ENCODE measurements around the gene TRIP12. TPM values are rescaled to one million over a fixed set of nuclear protein-coding genes. Genes with fewer than 3 reads are reported as not detected.

The TRIP12 gene
- total RNA-seq: 100 to 1,000 TPM; 151 to 178 TPM
- 111 TPM for polyA plus RNA-seq (2013, experiment 1 of 2)
- 127 TPM for polyA plus RNA-seq (2013, experiment 2 of 2)
- total RNA-seq: 175 to 711 (median 367) reads per million in 172 experiments

- H3K4me3 Mint-ChIP-seq: peak within 1 kb of the TSS; percentile 98
- H3K4me1 Mint-ChIP-seq (ENCODE audit: low read depth): peaks cover 55% of the 10 kb centered on the region
- CTCF ChIA-PET: interaction anchor here (0.9 to 2.0 kb wide), 3 partner anchors 9 to 121 kb away, joined by 3 to 9 read pairs (median 8); no protein-coding TSS in a partner anchor
- Histone ChIP-seq H3K4me1 (ENCODE audit: insufficient read depth, low read length) (peaks cover 28% of the 10 kb centered on the region), H3K27ac (ENCODE audit: low read depth in 1 of 2, low read length in 2 of 2) (peak within 1 kb of the TSS; percentile 97 to 98), H3K36me3 (ENCODE audit: insufficient read depth, low read length) (peaks cover 7% of the 10 kb centered on the region), H3K27me3 (ENCODE audit: control insufficient read depth in 1 of 2, insufficient read depth in 2 of 2, low read length in 2 of 2) (no peaks in the 10 kb centered on the region), H3K4me3 (ENCODE audit: low read length) (peak within 1 kb of the TSS; percentile 85), H3K9me3 (ENCODE audit: control insufficient read depth in 1 of 2, insufficient read depth in 1 of 2, low read length in 2 of 2) (no peaks in the 10 kb centered on the region)
- ATAC-seq (ENCODE audit: poor library complexity) (peak; percentile 74), DNase-seq (peak; percentile 77 to 95 (median 86))
- H3K9me3 Mint-ChIP-seq: no peaks in the 10 kb centered on the region
- intact Hi-C loops (cut with DNase I, micrococcal nuclease): loop anchor here (5.0 to 10.0 kb wide), 4 partner anchors 70 to 1863 kb away; partner anchors contain the start of genes COPS7B (in 1 of the 2), PDE6D (in 1 of the 2) and SP110 (in 1 of the 2)
- peak within 1 kb of the TSS; percentile 95 for H3K27ac Mint-ChIP-seq
- peaks cover 5% of the 10 kb centered on the region for H3K27me3 Mint-ChIP-seq
- TF ChIP-seq CTCF (IDR thresholded peaks at IDR 0.05): no peak
- peaks cover 49% of the 10 kb centered on the region for H3K36me3 Mint-ChIP-seq (ENCODE audit: low read depth)
- POLR2A ChIA-PET: interaction anchor here (0.7 to 2.4 kb wide), 22 partner anchors 8 to 1543 kb away, joined by 3 to 22 read pairs (median 4); partner anchors contain the start of genes NCL, SP110 and SP140L
Observed at GRCh38 chr2:229921892-229922448, at the start of gene TRIP12. TSS of gene TRIP12 (minus strand) at chr2:229922009. CDS start at chr2:229880079, 41,930 bp downstream.

GRCh38 chr2:229971298-229971790 is 49.5 kb upstream of the TRIP12 start:
- no peaks in the 10 kb centered on the region for H3K27me3 ChIP-seq (ENCODE audit: control insufficient read depth in 1 of 2, insufficient read depth in 2 of 2, low read length in 2 of 2)
- Mint-ChIP-seq H3K27ac (no peak overlapping the region), H3K4me3 (no peak overlapping the region), H3K4me1 (ENCODE audit: low read depth) (no peaks in the 10 kb centered on the region), H3K27me3 (no peaks in the 10 kb centered on the region), H3K9me3 (no peaks in the 10 kb centered on the region), H3K36me3 (ENCODE audit: low read depth) (no peaks in the 10 kb centered on the region)
- POLR2A ChIA-PET: no interaction called here
- ATAC-seq (ENCODE audit: poor library complexity) (no peak), DNase-seq (no peak)
- H3K4me3 ChIP-seq (ENCODE audit: low read length): no peak overlapping the region
- no peak for TF ChIP-seq CTCF (IDR thresholded peaks at IDR 0.05)
- no peaks in the 10 kb centered on the region for H3K4me1 ChIP-seq (ENCODE audit: insufficient read depth, low read length)
- H3K9me3 ChIP-seq (ENCODE audit: control insufficient read depth in 1 of 2, insufficient read depth in 1 of 2, low read length in 2 of 2): no peaks in the 10 kb centered on the region
- CTCF ChIA-PET: no interaction called here
- intact Hi-C loops (cut with DNase I, micrococcal nuclease): no loop called here
- H3K36me3 ChIP-seq (ENCODE audit: insufficient read depth, low read length): no peaks in the 10 kb centered on the region
- no peak overlapping the region for H3K27ac ChIP-seq (ENCODE audit: low read depth in 1 of 2, low read length in 2 of 2)

GRCh38 chr2:229970406-229970805 is 48.6 kb upstream of the TRIP12 start:
- intact Hi-C loops (cut with DNase I, micrococcal nuclease): no loop called here
- TF ChIP-seq CTCF (IDR thresholded peaks at IDR 0.05): no peak

More at GRCh38 chr2:229970406-229970805, 48.6 kb upstream of the TRIP12 start:
- ChIA-PET CTCF (no interaction called here), POLR2A (interaction anchor here (0.7 kb wide), 1 partner anchor 55 kb away, joined by 3 read pairs; no protein-coding TSS in a partner anchor)
- Mint-ChIP-seq H3K4me3 (no peak overlapping the region), H3K27ac (no peak overlapping the region), H3K4me1 (ENCODE audit: low read depth) (no peaks in the 10 kb centered on the region), H3K27me3 (no peaks in the 10 kb centered on the region), H3K36me3 (ENCODE audit: low read depth) (no peaks in the 10 kb centered on the region), H3K9me3 (no peaks in the 10 kb centered on the region)
- Histone ChIP-seq H3K27me3 (ENCODE audit: control insufficient read depth in 1 of 2, insufficient read depth in 2 of 2, low read length in 2 of 2) (no peaks in the 10 kb centered on the region), H3K4me1 (ENCODE audit: insufficient read depth, low read length) (no peaks in the 10 kb centered on the region), H3K4me3 (ENCODE audit: low read length) (no peak overlapping the region), H3K27ac (ENCODE audit: low read depth in 1 of 2, low read length in 2 of 2) (no peak overlapping the region), H3K9me3 (ENCODE audit: control insufficient read depth in 1 of 2, insufficient read depth in 1 of 2, low read length in 2 of 2) (no peaks in the 10 kb centered on the region), H3K36me3 (ENCODE audit: insufficient read depth, low read length) (no peaks in the 10 kb centered on the region)
- DNase-seq: no peak
- no peak for ATAC-seq (ENCODE audit: poor library complexity)
